Measurements from ENCODE around the gene CNOT4.

Gene CNOT4

DNA sequence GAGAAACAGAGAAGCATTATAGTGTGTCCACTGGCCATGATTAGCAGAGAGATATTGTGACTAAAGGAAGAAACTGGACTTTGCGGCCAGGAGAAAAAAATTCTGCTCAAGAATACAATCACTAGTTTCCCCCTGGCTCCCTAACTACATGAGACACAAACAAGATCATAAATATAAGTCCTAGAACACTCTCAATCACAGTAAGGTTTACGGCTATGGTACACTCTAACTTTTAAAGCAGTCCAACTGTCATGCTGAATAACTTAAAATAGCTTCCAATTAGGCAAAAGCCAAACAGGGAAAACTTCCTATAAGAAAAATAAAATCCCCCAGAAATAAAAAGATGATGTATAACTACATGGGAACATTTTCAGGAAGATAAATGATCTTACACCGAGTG, 144.2 kb downstream of the CNOT4 start:
- DNase-seq (ENCODE audit: extremely low spot score), result no peak
- ChIA-PET CTCF (no interaction called here), POLR2A (no interaction called here)
- TF ChIP-seq HDGF (IDR thresholded peaks at IDR 0.05; ENCODE audit: borderline replicate concordance), result no peak
- TF ChIP-seq SP1 (IDR thresholded peaks at IDR 0.05), result no peak
- no peak for TF ChIP-seq L3MBTL2 (conservative IDR thresholded peaks at IDR 0.05)
- TF ChIP-seq FOXK2 (IDR thresholded peaks at IDR 0.05), result no peak
- TF ChIP-seq CTBP1 (IDR thresholded peaks at IDR 0.05; ENCODE audit: borderline replicate concordance), result no peak
- TF ChIP-seq ARNT (IDR thresholded peaks at IDR 0.05), result no peak
- TF ChIP-seq SUZ12 (IDR thresholded peaks at IDR 0.05), result no peak
- TF ChIP-seq LEF1 (IDR thresholded peaks at IDR 0.05; ENCODE audit: borderline replicate concordance), result no peak
- TF ChIP-seq FOXM1 (IDR thresholded peaks at IDR 0.05; ENCODE audit: borderline replicate concordance), result no peak
- no peak for TF ChIP-seq ELF4 (IDR thresholded peaks at IDR 0.05)
- TF ChIP-seq, protein P1, sequence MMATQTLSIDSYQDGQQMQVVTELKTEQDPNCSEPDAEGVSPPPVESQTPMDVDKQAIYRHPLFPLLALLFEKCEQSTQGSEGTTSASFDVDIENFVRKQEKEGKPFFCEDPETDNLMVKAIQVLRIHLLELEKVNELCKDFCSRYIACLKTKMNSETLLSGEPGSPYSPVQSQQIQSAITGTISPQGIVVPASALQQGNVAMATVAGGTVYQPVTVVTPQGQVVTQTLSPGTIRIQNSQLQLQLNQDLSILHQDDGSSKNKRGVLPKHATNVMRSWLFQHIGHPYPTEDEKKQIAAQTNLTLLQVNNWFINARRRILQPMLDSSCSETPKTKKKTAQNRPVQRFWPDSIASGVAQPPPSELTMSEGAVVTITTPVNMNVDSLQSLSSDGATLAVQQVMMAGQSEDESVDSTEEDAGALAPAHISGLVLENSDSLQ (IDR thresholded peaks at IDR 0.05), result no peak
- TF ChIP-seq NFRKB (IDR thresholded peaks at IDR 0.05), result no peak

DNA sequence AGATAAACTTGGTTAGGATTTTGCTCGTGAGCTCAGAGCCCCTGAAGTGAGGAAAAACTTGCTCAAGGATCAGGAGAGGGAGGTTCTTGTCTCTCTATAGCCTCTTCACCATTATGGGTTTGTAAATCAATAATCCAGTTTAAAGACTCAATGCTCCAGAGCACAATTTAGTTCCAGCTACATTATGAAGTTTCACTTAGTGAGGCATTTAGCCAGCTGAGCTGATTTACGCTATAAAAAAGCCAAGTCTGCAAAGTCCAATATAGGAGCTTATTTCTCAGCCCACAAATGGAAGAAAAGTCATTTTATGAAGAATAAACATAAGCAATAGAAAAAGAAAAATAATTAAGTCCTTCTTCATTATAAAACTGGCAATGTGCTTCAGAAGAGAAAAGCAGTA, 145.7 kb downstream of the CNOT4 start:
- CTCF ChIA-PET, result no interaction called here
- POLR2A ChIA-PET, result no interaction called here

DNA sequence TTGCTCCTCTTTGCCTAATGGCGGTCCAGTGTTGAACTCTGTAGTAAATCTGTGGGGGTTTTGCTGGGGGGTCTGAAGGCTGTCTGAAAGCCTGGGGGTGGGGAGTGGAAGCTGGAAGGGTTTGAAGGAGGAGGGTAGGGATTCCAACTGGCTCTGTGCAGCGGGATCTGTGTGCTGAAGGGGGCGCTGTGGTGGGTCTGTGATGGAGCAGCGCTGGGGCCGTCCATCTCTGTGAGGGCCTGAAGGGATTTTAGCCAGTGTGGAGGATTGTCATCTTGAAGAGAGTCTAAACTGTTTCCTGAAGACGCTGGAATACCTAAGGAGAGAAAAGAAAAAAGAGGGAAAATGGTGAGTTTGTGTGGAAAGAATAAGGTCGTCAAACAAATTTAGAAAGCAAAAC, 147.0 kb downstream of the CNOT4 start:
- TF ChIP-seq ARNT (IDR thresholded peaks at IDR 0.05) (no peak), SUZ12 (IDR thresholded peaks at IDR 0.05) (no peak), NFRKB (IDR thresholded peaks at IDR 0.05) (no peak), L3MBTL2 (conservative IDR thresholded peaks at IDR 0.05) (no peak), TARDBP (IDR thresholded peaks at IDR 0.05) (no peak), BHLHE40 (IDR thresholded peaks at IDR 0.05; ENCODE audit: borderline replicate concordance) (no peak), LEF1 (IDR thresholded peaks at IDR 0.05; ENCODE audit: borderline replicate concordance) (no peak), SP1 (IDR thresholded peaks at IDR 0.05) (no peak), ELF4 (IDR thresholded peaks at IDR 0.05) (no peak), FOXM1 (IDR thresholded peaks at IDR 0.05; ENCODE audit: borderline replicate concordance) (no peak), ZNF384 (IDR thresholded peaks at IDR 0.05) (no peak), CTBP1 (IDR thresholded peaks at IDR 0.05; ENCODE audit: borderline replicate concordance) (no peak), FOXK2 (IDR thresholded peaks at IDR 0.05) (no peak), FOXA1 (IDR thresholded peaks at IDR 0.05) (no peak), HDGF (IDR thresholded peaks at IDR 0.05; ENCODE audit: borderline replicate concordance) (no peak)
- TF ChIP-seq, protein P1 (IDR thresholded peaks at IDR 0.05), result no peak
- POLR2A ChIA-PET, result no interaction called here
- CTCF ChIA-PET, result interaction anchor here (1.2 kb wide), 1 partner anchor 9 kb away, joined by 7 read pairs; no protein-coding TSS in a partner anchor
- DNase-seq (ENCODE audit: extremely low spot score), result peak; percentile 32

More for the DNA sequence above, 145.7 kb downstream of the CNOT4 start:
- TF ChIP-seq FOXM1 (IDR thresholded peaks at IDR 0.05; ENCODE audit: borderline replicate concordance) (no peak), NFRKB (IDR thresholded peaks at IDR 0.05) (no peak), ELF4 (IDR thresholded peaks at IDR 0.05) (no peak), L3MBTL2 (conservative IDR thresholded peaks at IDR 0.05) (no peak), SP1 (IDR thresholded peaks at IDR 0.05) (no peak), TARDBP (IDR thresholded peaks at IDR 0.05) (no peak), BHLHE40 (IDR thresholded peaks at IDR 0.05; ENCODE audit: borderline replicate concordance) (no peak), FOXK2 (IDR thresholded peaks at IDR 0.05) (no peak), FOXA1 (IDR thresholded peaks at IDR 0.05) (no peak), CTBP1 (IDR thresholded peaks at IDR 0.05; ENCODE audit: borderline replicate concordance) (no peak)
- TF ChIP-seq, protein P1 (IDR thresholded peaks at IDR 0.05), result no peak
- no peak for DNase-seq (ENCODE audit: extremely low spot score)

DNA sequence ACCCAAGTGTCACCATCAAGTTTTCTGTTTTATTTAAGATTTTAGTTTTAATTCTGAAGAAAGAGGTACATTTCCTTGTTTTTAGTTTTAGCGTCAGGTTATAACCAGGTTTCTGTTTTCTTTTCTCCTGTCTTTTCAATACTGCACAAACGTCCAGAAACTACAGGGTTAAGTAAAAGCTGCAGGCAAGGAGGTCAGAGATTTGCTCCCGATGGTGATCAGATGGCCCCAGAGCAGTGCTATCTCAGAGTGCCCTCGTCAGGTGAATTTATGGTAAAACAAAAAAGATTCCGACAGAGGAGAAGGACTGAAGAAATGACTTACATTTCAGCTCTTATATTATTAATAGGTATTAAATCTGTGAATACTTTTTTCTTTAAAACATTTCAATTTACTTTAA, 148.1 kb downstream of the CNOT4 start:
- DNase-seq (ENCODE audit: extremely low spot score), result no peak
- POLR2A ChIA-PET, result no interaction called here
- CTCF ChIA-PET, result interaction anchor here (0.6 to 1.2 kb wide), 2 partner anchors 8 to 128 kb away, joined by 4 to 7 read pairs; no protein-coding TSS in a partner anchor
- TF ChIP-seq NFRKB (IDR thresholded peaks at IDR 0.05) (no peak), FOXM1 (IDR thresholded peaks at IDR 0.05; ENCODE audit: borderline replicate concordance) (no peak), L3MBTL2 (conservative IDR thresholded peaks at IDR 0.05) (no peak), SP1 (IDR thresholded peaks at IDR 0.05) (no peak), ELF4 (IDR thresholded peaks at IDR 0.05) (no peak), TARDBP (IDR thresholded peaks at IDR 0.05) (no peak), SUZ12 (IDR thresholded peaks at IDR 0.05) (no peak), CTBP1 (IDR thresholded peaks at IDR 0.05; ENCODE audit: borderline replicate concordance) (no peak), ZNF384 (IDR thresholded peaks at IDR 0.05) (no peak), LEF1 (IDR thresholded peaks at IDR 0.05; ENCODE audit: borderline replicate concordance) (no peak), ARNT (IDR thresholded peaks at IDR 0.05) (no peak)

DNA sequence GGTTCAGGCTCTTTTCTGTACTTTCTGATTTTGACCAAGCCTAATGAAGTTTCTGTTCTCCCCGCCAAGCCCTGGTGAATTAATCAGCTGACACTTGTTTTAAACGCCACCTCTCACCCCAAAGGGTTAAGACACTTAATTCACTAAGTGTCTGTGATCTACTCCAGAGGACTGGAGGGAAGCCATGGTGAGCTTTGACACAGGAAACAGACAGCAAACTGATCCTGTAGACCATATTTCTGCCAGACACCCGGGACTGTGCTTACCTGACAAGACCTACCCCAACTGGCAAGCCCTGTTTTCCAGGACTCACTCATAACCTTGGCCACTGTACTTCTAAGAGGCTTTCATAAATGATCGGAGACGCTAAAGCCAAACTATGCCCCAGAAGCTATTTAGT, 150.3 kb downstream of the CNOT4 start:
- ChIA-PET POLR2A (no interaction called here), CTCF (interaction anchor here (0.7 kb wide), 1 partner anchor 16 kb away, joined by 3 read pairs; no protein-coding TSS in a partner anchor)
- no peak for DNase-seq (ENCODE audit: extremely low spot score)
- TF ChIP-seq ZNF384 (IDR thresholded peaks at IDR 0.05), result no peak
- no peak for TF ChIP-seq ELF4 (IDR thresholded peaks at IDR 0.05)
- no peak for TF ChIP-seq ARNT (IDR thresholded peaks at IDR 0.05)
- no peak for TF ChIP-seq FOXA1 (IDR thresholded peaks at IDR 0.05)
- no peak for TF ChIP-seq SP1 (IDR thresholded peaks at IDR 0.05)
- TF ChIP-seq, protein P1 (IDR thresholded peaks at IDR 0.05), result no peak
- TF ChIP-seq HDGF (IDR thresholded peaks at IDR 0.05; ENCODE audit: borderline replicate concordance), result no peak
